OCI-LY1 (cell line): ENCODE results near the gene FKBP7.

Source experiments
- H2AFZ ChIP-seq: fragments of 200-600 bp; sonication (generic), shearing (Covaris generic); 2 replicates; pipeline ENCODE4 v1.6.0; 2014; ENCODE audit warnings: antibody characterized with exemption, mild to moderate bottlenecking, low read length
- H3F3A ChIP-seq: fragments of 200-600 bp; sonication (generic), shearing (Covaris generic); 2 replicates; pipeline ENCODE4 v1.6.0; 2014; ENCODE audit warnings: mild to moderate bottlenecking, antibody characterized with exemption, low read length, moderate library complexity; ENCODE audit not compliant: insufficient read depth
- H3K27ac ChIP-seq: fragments of 200-600 bp; sonication (generic); 2 replicates; pipeline ENCODE4 v1.5.1; 2014; ENCODE audit warnings: low read length, mixed run types, mild to moderate bottlenecking, low read depth; ENCODE audit not compliant: poor library complexity, severe bottlenecking
- H3K27me3 ChIP-seq: fragments of 200-600 bp; sonication (generic); 2 replicates; pipeline ENCODE4 v1.6.0; 2014; ENCODE audit warnings: antibody characterized with exemption, mild to moderate bottlenecking, low read length, moderate library complexity; ENCODE audit not compliant: insufficient read depth
- H3K36me3 ChIP-seq: fragments of 200-600 bp; sonication (generic); 2 replicates; pipeline ENCODE4 v1.6.1; 2014; ENCODE audit warnings: mild to moderate bottlenecking, antibody characterized with exemption, low read length, moderate library complexity, mixed read lengths; ENCODE audit not compliant: insufficient read depth
- H3K4me1 ChIP-seq: fragments of 200-600 bp; sonication (generic); 2 replicates; pipeline ENCODE4 v1.5.1; 2014; ENCODE audit warnings: mild to moderate bottlenecking, low read length, moderate library complexity; ENCODE audit not compliant: insufficient read depth, severe bottlenecking
- H3K4me2 ChIP-seq: fragments of 200-600 bp; sonication (generic), shearing (Covaris generic); 2 replicates; pipeline ENCODE4 v1.6.1; 2014; ENCODE audit warnings: low read length
- H3K4me3 ChIP-seq: fragments of 200-600 bp; sonication (generic); 2 replicates; pipeline ENCODE4 v1.5.1; 2014; ENCODE audit warnings: low read length, low read depth, mild to moderate bottlenecking, mixed read lengths; ENCODE audit not compliant: poor library complexity, severe bottlenecking
- H3K79me2 ChIP-seq: fragments of 200-600 bp; shearing (Covaris generic); 2 replicates; pipeline ENCODE4 v1.6.1; 2016; ENCODE audit warnings: mixed run types, low read length, mixed read lengths; ENCODE audit not compliant: insufficient read depth
- H3K9ac ChIP-seq: fragments of 200-600 bp; sonication (generic), shearing (Covaris generic); 2 replicates; pipeline ENCODE4 v1.6.1; 2014; ENCODE audit warnings: mild to moderate bottlenecking, low read length, mixed read lengths
- H3K9me2 ChIP-seq: fragments of 200-600 bp; sonication (generic), shearing (Covaris generic); 2 replicates; pipeline ENCODE4 v1.6.1; 2014; ENCODE audit warnings: low read depth, mild to moderate bottlenecking, low read length, mixed read lengths
- H3K9me3 ChIP-seq: fragments of 200-600 bp; shearing (Covaris generic); 2 replicates; pipeline ENCODE4 v1.6.1; 2014; ENCODE audit warnings: low read length, mixed read lengths
- H4K20me1 ChIP-seq: fragments of 200-600 bp; sonication (generic), shearing (Covaris generic); 2 replicates; pipeline ENCODE4 v1.6.0; 2016; ENCODE audit warnings: mild to moderate bottlenecking, low read length; ENCODE audit not compliant: insufficient read depth
- CTCF ChIP-seq: fragments of 200-600 bp; sonication (generic), shearing (Covaris generic); IDR thresholded peaks from 2 replicates; pipeline ENCODE4 v1.5.1; 2017; ENCODE audit warnings: mild to moderate bottlenecking, antibody characterized with exemption, low read length, moderate library complexity, mixed read lengths
- EZH2 ChIP-seq: fragments of 200-600 bp; sonication (generic), shearing (Covaris generic); IDR thresholded peaks from 2 replicates; pipeline ENCODE4 v1.8.0; 2017; ENCODE audit warnings: borderline replicate concordance, mixed run types, mild to moderate bottlenecking, antibody characterized with exemption, low read length, moderate library complexity, mixed read lengths

The FKBP7 gene

DNA sequence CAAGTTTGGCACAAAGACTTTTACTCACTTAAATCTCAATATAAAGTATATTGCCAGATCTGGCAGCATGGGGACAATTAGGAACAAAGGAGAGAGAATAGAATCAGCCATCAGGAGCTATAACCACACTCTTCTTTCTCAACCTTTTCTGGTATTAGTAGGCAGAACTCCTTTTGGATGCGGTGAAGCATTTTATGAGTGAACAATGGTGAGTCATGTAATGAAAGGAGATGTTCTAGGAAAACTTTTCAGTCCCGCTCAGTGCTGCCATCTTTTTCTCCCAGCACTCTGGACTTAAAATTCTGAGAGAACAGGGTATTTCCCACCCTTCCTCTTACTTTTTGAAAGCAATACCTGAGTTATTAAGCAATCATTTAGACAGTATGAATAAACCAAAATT lies 34.1 kb upstream of the FKBP7 start:
- H3K9ac ChIP-seq: no peak overlapping the region
- H3K36me3 ChIP-seq: peaks cover 20% of the 10 kb centered on the region; the same call in 1 of the 2 replicates
- H3K79me2 ChIP-seq: no peaks in the 10 kb centered on the region
- no peaks in the 10 kb centered on the region for H3K4me1 ChIP-seq
- H3K27ac ChIP-seq: no peak overlapping the region
- no peak for TF ChIP-seq EZH2
- no peaks in the 10 kb centered on the region for H4K20me1 ChIP-seq
- H3K4me2 ChIP-seq: no peak overlapping the region
- no peaks in the 10 kb centered on the region for H3K9me2 ChIP-seq
- no peaks in the 10 kb centered on the region for H3K9me3 ChIP-seq
- no peaks in the 10 kb centered on the region for H3K27me3 ChIP-seq
- no peak overlapping the region for H2AFZ ChIP-seq
- H3F3A ChIP-seq: no peaks in the 10 kb centered on the region
- H3K4me3 ChIP-seq: no peak overlapping the region

DNA sequence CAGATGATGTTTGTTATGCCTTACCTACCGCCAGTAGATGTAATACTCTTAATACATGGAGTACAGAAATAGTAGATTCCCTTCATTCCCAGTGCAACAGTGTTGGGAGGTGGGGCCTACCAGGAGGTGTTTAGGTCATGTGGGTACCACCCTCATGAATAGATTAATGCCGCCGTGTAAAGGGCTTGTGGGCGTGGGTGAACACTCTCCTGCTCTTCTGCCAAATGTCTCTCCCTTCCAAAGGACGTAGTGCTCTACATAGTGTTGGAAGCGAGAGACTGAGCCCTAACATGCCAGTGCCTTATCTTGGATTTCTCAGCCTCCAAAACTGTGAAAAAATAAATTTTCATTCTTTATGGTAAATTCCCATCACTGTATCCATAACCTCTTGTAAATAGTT lies 32.0 kb upstream of the FKBP7 start:
- H3K79me2 ChIP-seq: no peaks in the 10 kb centered on the region
- H2AFZ ChIP-seq: no peak overlapping the region
- no peak overlapping the region for H3K4me3 ChIP-seq
- H3K9me2 ChIP-seq: no peaks in the 10 kb centered on the region
- no peak overlapping the region for H3K4me2 ChIP-seq
- no peaks in the 10 kb centered on the region for H3K9me3 ChIP-seq
- H4K20me1 ChIP-seq: no peaks in the 10 kb centered on the region
- H3K36me3 ChIP-seq: peaks cover 29% of the 10 kb centered on the region
- H3K4me1 ChIP-seq: no peaks in the 10 kb centered on the region
- no peaks in the 10 kb centered on the region for H3F3A ChIP-seq
- no peaks in the 10 kb centered on the region for H3K27me3 ChIP-seq
- TF ChIP-seq EZH2: no peak
- TF ChIP-seq CTCF: no peak
- no peak overlapping the region for H3K27ac ChIP-seq
- H3K9ac ChIP-seq: no peak overlapping the region

- Histone ChIP-seq H3K4me1 (no peaks in the 10 kb centered on the region), H3K36me3 (peaks cover 44% of the 10 kb centered on the region), H3K9me2 (no peaks in the 10 kb centered on the region), H3K9me3 (no peaks in the 10 kb centered on the region), H3K79me2 (no peaks in the 10 kb centered on the region), H3K27ac (no peak overlapping the region), H3K4me3 (no peak overlapping the region), H3K4me2 (no peak overlapping the region), H3K9ac (no peak overlapping the region), H4K20me1 (no peaks in the 10 kb centered on the region), H3K27me3 (no peaks in the 10 kb centered on the region), H3F3A (no peaks in the 10 kb centered on the region), H2AFZ (no peak overlapping the region)
- TF ChIP-seq CTCF (no peak), EZH2 (no peak)
Observed at GRCh38 chr2:178508646-178509045, 30.2 kb upstream of the FKBP7 start.

GRCh38 chr2:178506949-178507348 lies 28.5 kb upstream of the FKBP7 start:
- Histone ChIP-seq H3K4me3 (no peak overlapping the region), H3K9me3 (no peaks in the 10 kb centered on the region), H3K36me3 (peaks cover 51% of the 10 kb centered on the region)

More at GRCh38 chr2:178506949-178507348, 28.5 kb upstream of the FKBP7 start:
- TF ChIP-seq EZH2 (no peak), CTCF (no peak)
- Histone ChIP-seq H2AFZ (no peak overlapping the region), H3K4me2 (no peak overlapping the region), H3K4me1 (no peaks in the 10 kb centered on the region), H3K9ac (no peak overlapping the region), H3K79me2 (no peaks in the 10 kb centered on the region), H3K27me3 (no peaks in the 10 kb centered on the region), H3F3A (no peaks in the 10 kb centered on the region), H3K27ac (no peak overlapping the region), H4K20me1 (no peaks in the 10 kb centered on the region), H3K9me2 (no peaks in the 10 kb centered on the region)
